ENCODE measurements around the gene ANKRD26. TPM values are rescaled to one million over a fixed set of nuclear protein-coding genes. Genes with fewer than 3 reads are reported as not detected.

ANKRD26 gene
- polyA plus RNA-seq, 2 of the 4 experiments (the other 2 are of a cell fraction) = 4.0 to 4.1 TPM

Small RNA genes lying within 50 kb of the gene (small RNA-seq; reads per million reads assigned to genes)
- gene RNU6-490P = 0 to 19.8 (median 0.19) reads per million in 6 experiments

Other genes with a start within 250 kb of the ANKRD26 start
- gene ABI1, start 239.5 kb downstream of the ANKRD26 start, polyA plus RNA-seq (2011; rRNA removed) = 56.3 and 67.6 TPM in 2 replicates
- gene ABI1, start 239.5 kb downstream of the ANKRD26 start, polyA plus RNA-seq (2017; fragmentation: RNase III; extraction: RNeasy Plus Mini Kit Qiagen cat#74134 plus additional on column Dnase treatment) = 34.3 to 36.2 TPM (median 35.8 TPM) in 3 replicates
- gene YME1L1, start 53.9 kb upstream of the ANKRD26 start, polyA plus RNA-seq (2011; rRNA removed) = 161 and 165 TPM in 2 replicates
- 94.8 to 96.3 TPM (median 94.9 TPM) in 3 replicates for gene YME1L1, start 53.9 kb upstream of the ANKRD26 start, polyA plus RNA-seq (2017; fragmentation: RNase III; extraction: RNeasy Plus Mini Kit Qiagen cat#74134 plus additional on column Dnase treatment)
- 20.6 and 21.3 TPM in 2 replicates for gene MASTL, start 54.9 kb upstream of the ANKRD26 start, polyA plus RNA-seq (2011; rRNA removed)
- 21.5 to 22.1 TPM (median 21.8 TPM) in 3 replicates for gene MASTL, start 54.9 kb upstream of the ANKRD26 start, polyA plus RNA-seq (2017; fragmentation: RNase III; extraction: RNeasy Plus Mini Kit Qiagen cat#74134 plus additional on column Dnase treatment)
- gene ACBD5, start 140.3 kb upstream of the ANKRD26 start, polyA plus RNA-seq (2011; rRNA removed) = 42.0 and 55.8 TPM in 2 replicates
- 31.6 to 36.8 TPM (median 35.9 TPM) in 3 replicates for gene ACBD5, start 140.3 kb upstream of the ANKRD26 start, polyA plus RNA-seq (2017; fragmentation: RNase III; extraction: RNeasy Plus Mini Kit Qiagen cat#74134 plus additional on column Dnase treatment)